SK-N-SH treated with all-trans-retinoic acid at 6 μM for 48 hours (cell line): Measurements from ENCODE around the gene KLHL6.
"Not testable (repeated sequence)": the region's sequence is repeated elsewhere in the genome, so short reads cannot be mapped to it uniquely, and the experiment has no call there.

ENCODE experiments used
- ARNTL ChIP-seq: fragments of 450-650 bp; formaldehyde crosslinking; IDR thresholded peaks from 2 replicates; pipeline ENCODE4 v1.5.0; 2020; ENCODE audit warnings: low read depth, mild to moderate bottlenecking, moderate library complexity, borderline replicate concordance
- CSDC2 ChIP-seq: fragments of 250-450 bp; sonication (Bioruptor Pico); IDR thresholded peaks from 2 replicates; pipeline ENCODE4 v1.5.0; 2020; ENCODE audit warnings: mild to moderate bottlenecking, moderate library complexity
- ESRRG ChIP-seq: fragments of 250-450 bp; sonication (Bioruptor Pico); IDR thresholded peaks from 2 replicates; pipeline ENCODE4 v1.6.1; 2021; ENCODE audit warnings: mild to moderate bottlenecking
- OSR1 ChIP-seq: fragments of 250-450 bp; sonication (Bioruptor Pico); IDR thresholded peaks from 2 replicates; pipeline ENCODE4 v1.8.0; 2022; ENCODE audit warnings: moderate library complexity, mild to moderate bottlenecking, inconsistent platforms
- PPARA ChIP-seq: fragments of 250-450 bp; sonication (Bioruptor Pico); IDR thresholded peaks from 2 replicates; pipeline ENCODE4 v1.5.0; 2020; ENCODE audit warnings: mild to moderate bottlenecking, borderline replicate concordance
- TCF4 ChIP-seq: fragments of 250-450 bp; sonication (Bioruptor Pico); IDR thresholded peaks from 2 replicates; pipeline ENCODE4 v1.8.0; 2021; ENCODE audit warnings: mild to moderate bottlenecking, moderate library complexity, borderline replicate concordance
- TOX ChIP-seq: fragments of 250-450 bp; sonication (Bioruptor Pico); IDR thresholded peaks from 2 replicates; pipeline ENCODE4 v1.8.0; 2021; ENCODE audit warnings: mild to moderate bottlenecking, moderate library complexity, borderline replicate concordance
- ZC3H10 ChIP-seq: fragments of 250-450 bp; sonication (Bioruptor Pico); IDR thresholded peaks from 2 replicates; pipeline ENCODE4 v1.5.1; 2021; ENCODE audit warnings: mild to moderate bottlenecking, moderate library complexity
- ZFP3 ChIP-seq: fragments of 250-450 bp; sonication (Bioruptor Pico); IDR thresholded peaks from 2 replicates; pipeline ENCODE4 v1.5.0; 2020; ENCODE audit warnings: mild to moderate bottlenecking, moderate library complexity
- ZFP30 ChIP-seq: fragments of 450-650 bp; formaldehyde crosslinking; IDR thresholded peaks from 2 replicates; pipeline ENCODE4 v1.5.0; 2022; ENCODE audit warnings: mild to moderate bottlenecking, moderate library complexity
- ZNF565 ChIP-seq: fragments of 450-650 bp; formaldehyde crosslinking; conservative IDR thresholded peaks from 2 replicates; pipeline ENCODE4 v1.5.0; 2020; ENCODE audit warnings: low read depth, mild to moderate bottlenecking, moderate library complexity
- ZNF8 ChIP-seq: fragments of 450-650 bp; formaldehyde crosslinking; IDR thresholded peaks from 2 replicates; pipeline ENCODE4 v1.5.0; 2020; ENCODE audit warnings: mild to moderate bottlenecking, moderate library complexity
- TF ChIP-seq, protein P1 (sequence below): fragments of 250-450 bp; sonication (Bioruptor Pico); IDR thresholded peaks from 2 replicates; pipeline ENCODE4 v1.8.0; 2020; ENCODE audit warnings: mild to moderate bottlenecking, moderate library complexity, borderline replicate concordance
- TF ChIP-seq, protein P2 (sequence below): fragments of 250-450 bp; sonication (Bioruptor Pico); IDR thresholded peaks from 2 replicates; pipeline ENCODE4 v1.5.1; 2020; ENCODE audit warnings: low read depth, mild to moderate bottlenecking, moderate library complexity

DNA sequence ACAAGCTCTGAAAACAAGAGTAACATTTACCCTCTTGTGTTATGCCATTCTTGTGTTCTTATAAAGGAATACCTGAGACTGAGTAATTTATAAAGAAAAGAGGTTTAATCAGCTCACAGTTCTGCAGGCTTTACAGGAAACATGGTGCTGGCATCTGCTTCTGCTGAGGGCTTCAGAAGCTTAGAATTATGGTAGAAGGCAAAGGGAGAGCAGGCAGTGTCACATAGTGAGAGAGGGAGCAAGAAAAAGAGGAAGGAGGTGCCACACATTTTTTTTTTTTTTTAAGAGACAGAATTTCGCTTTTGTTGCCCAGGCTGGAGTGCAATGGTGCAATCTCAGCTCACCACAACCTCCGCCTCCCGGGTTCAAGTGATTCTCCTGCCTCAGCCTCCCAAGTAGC lies 115.0 kb downstream of the KLHL6 start:
- TF ChIP-seq ARNTL (CRISPR knock-in tag); ESRRG (CRISPR knock-in tag); ZFP30; ZNF8; TOX (CRISPR knock-in tag); ZFP3; CSDC2 (CRISPR knock-in tag); OSR1 (CRISPR knock-in tag); ZC3H10; PPARA (CRISPR knock-in tag); ZNF565; TCF4: not testable (repeated sequence)
- TF ChIP-seq, protein P1, sequence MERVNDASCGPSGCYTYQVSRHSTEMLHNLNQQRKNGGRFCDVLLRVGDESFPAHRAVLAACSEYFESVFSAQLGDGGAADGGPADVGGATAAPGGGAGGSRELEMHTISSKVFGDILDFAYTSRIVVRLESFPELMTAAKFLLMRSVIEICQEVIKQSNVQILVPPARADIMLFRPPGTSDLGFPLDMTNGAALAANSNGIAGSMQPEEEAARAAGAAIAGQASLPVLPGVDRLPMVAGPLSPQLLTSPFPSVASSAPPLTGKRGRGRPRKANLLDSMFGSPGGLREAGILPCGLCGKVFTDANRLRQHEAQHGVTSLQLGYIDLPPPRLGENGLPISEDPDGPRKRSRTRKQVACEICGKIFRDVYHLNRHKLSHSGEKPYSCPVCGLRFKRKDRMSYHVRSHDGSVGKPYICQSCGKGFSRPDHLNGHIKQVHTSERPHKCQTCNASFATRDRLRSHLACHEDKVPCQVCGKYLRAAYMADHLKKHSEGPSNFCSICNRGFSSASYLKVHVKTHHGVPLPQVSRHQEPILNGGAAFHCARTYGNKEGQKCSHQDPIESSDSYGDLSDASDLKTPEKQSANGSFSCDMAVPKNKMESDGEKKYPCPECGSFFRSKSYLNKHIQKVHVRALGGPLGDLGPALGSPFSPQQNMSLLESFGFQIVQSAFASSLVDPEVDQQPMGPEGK: not testable (repeated sequence)
- TF ChIP-seq, protein P2, sequence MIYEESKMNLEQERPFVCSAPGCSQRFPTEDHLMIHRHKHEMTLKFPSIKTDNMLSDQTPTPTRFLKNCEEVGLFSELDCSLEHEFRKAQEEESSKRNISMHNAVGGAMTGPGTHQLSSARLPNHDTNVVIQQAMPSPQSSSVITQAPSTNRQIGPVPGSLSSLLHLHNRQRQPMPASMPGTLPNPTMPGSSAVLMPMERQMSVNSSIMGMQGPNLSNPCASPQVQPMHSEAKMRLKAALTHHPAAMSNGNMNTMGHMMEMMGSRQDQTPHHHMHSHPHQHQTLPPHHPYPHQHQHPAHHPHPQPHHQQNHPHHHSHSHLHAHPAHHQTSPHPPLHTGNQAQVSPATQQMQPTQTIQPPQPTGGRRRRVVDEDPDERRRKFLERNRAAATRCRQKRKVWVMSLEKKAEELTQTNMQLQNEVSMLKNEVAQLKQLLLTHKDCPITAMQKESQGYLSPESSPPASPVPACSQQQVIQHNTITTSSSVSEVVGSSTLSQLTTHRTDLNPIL (CRISPR knock-in tag): not testable (repeated sequence)
